Liver (tissue), 9 donors: ENCODE data around the gene DNAJC10. TPM values are rescaled to one million over a fixed set of nuclear protein-coding genes. Genes with fewer than 3 reads are reported as not detected.

Source experiments
- DNase-seq: peaks from one replicate; pipeline ENCODE4 v3.0.0-alpha.2; 2017; ENCODE audit warnings: low spot score
- H3K27ac ChIP-seq, 2 donors: one replicate each; pipeline ENCODE4 v1.7.0; 2013; ENCODE audit warnings: inconsistent platforms in 2 of 2, low read length in 2 of 2, control low read depth in 1 of 2, low read depth in 1 of 2, mild to moderate bottlenecking in 1 of 2
- H3K27me3 ChIP-seq, 4 donors: one replicate each; pipeline versions ENCODE4 v1.6.1 to v1.7.0; 2013; ENCODE audit warnings: low read length in 3 of 4, inconsistent platforms in 1 of 4, mild to moderate bottlenecking in 1 of 4, moderate library complexity in 1 of 4; ENCODE audit not compliant: control insufficient read depth in 4 of 4, insufficient read depth in 4 of 4
- H3K36me3 ChIP-seq, 4 donors: one replicate each; pipeline versions ENCODE4 v1.6.1 to v1.7.0; 2013; ENCODE audit warnings: low read length in 3 of 4, mild to moderate bottlenecking in 3 of 4, low read depth in 1 of 4, moderate library complexity in 1 of 4; ENCODE audit not compliant: control insufficient read depth in 4 of 4, insufficient read depth in 3 of 4
- H3K4me1 ChIP-seq, 4 donors: one replicate each; pipeline versions ENCODE4 v1.6.1 to v1.7.0; 2013; ENCODE audit warnings: low read length in 3 of 4, mild to moderate bottlenecking in 3 of 4, moderate library complexity in 1 of 4; ENCODE audit not compliant: control insufficient read depth in 4 of 4, insufficient read depth in 4 of 4
- H3K4me3 ChIP-seq, 3 donors: one replicate each; pipeline versions ENCODE4 v1.6.1 to v1.7.0; 2013; ENCODE audit warnings: low read length in 3 of 3, control low read depth in 1 of 3, low read depth in 1 of 3, mild to moderate bottlenecking in 1 of 3
- H3K9ac ChIP-seq, 2 donors: one replicate each; pipeline ENCODE4 v1.7.0; 2013; ENCODE audit warnings: low read length in 2 of 2, mild to moderate bottlenecking in 2 of 2, moderate library complexity in 2 of 2, control low read depth in 1 of 2, low read depth in 1 of 2
- H3K9me3 ChIP-seq, 4 donors: one replicate each; pipeline versions ENCODE4 v1.6.1 to v1.7.0; 2013; ENCODE audit warnings: low read length in 3 of 4; ENCODE audit not compliant: control insufficient read depth in 4 of 4
- EGR1 ChIP-seq, 2 donors: IDR thresholded peaks; 2 replicates each; pipeline ENCODE4 v1.6.1; 2016 to 2018; ENCODE audit warnings: antibody characterized with exemption in 2 of 2, low read depth in 2 of 2
- FOXA1 ChIP-seq: IDR thresholded peaks from 2 replicates; pipeline ENCODE4 v1.6.1; 2016; ENCODE audit warnings: antibody characterized with exemption
- FOXA2 ChIP-seq: IDR thresholded peaks from 2 replicates; pipeline ENCODE4 v1.6.1; 2016; ENCODE audit warnings: antibody characterized with exemption
- GABPA ChIP-seq, 2 donors: IDR thresholded peaks in 1 of 2; conservative IDR thresholded peaks in 1 of 2; 2 replicates each; pipeline ENCODE4 v1.6.1; 2016; ENCODE audit warnings: antibody characterized with exemption in 2 of 2, mild to moderate bottlenecking in 1 of 2, moderate library complexity in 1 of 2
- HNF4A ChIP-seq, 2 donors: conservative IDR thresholded peaks; 2 replicates each; pipeline ENCODE4 v1.6.1; 2016; ENCODE audit warnings: antibody characterized with exemption in 2 of 2, mild to moderate bottlenecking in 2 of 2
- HNF4G ChIP-seq: IDR thresholded peaks from 2 replicates; pipeline ENCODE4 v1.6.1; 2016; ENCODE audit warnings: antibody characterized with exemption
- JUND ChIP-seq, 2 donors: IDR thresholded peaks; 2 replicates each; pipeline ENCODE4 v1.6.1; 2016; ENCODE audit warnings: antibody characterized with exemption in 2 of 2
- NR2F2 ChIP-seq: IDR thresholded peaks from 2 replicates; pipeline ENCODE4 v1.6.1; 2016; ENCODE audit warnings: antibody characterized with exemption
- RAD21 ChIP-seq, 2 donors: IDR thresholded peaks; 2 replicates each; pipeline ENCODE4 v1.6.1; 2016; ENCODE audit warnings: antibody characterized with exemption in 2 of 2, mild to moderate bottlenecking in 2 of 2
- RXRA ChIP-seq, 2 donors: IDR thresholded peaks; 2 replicates each; pipeline ENCODE4 v1.6.1; 2017 to 2018; ENCODE audit warnings: antibody characterized with exemption in 2 of 2, mild to moderate bottlenecking in 1 of 2
- SP1 ChIP-seq: IDR thresholded peaks from 2 replicates; pipeline ENCODE4 v1.6.1; 2018; ENCODE audit warnings: antibody characterized with exemption, mild to moderate bottlenecking
- TAF1 ChIP-seq: conservative IDR thresholded peaks from 2 replicates; pipeline ENCODE4 v1.6.1; 2016; ENCODE audit warnings: antibody characterized with exemption, mild to moderate bottlenecking
- YY1 ChIP-seq: IDR thresholded peaks from 2 replicates; pipeline ENCODE4 v1.6.1; 2016; ENCODE audit warnings: antibody characterized with exemption, mild to moderate bottlenecking
- WGBS: extraction: QIAGEN DNeasy Blood & Tissue Kit; methylation state at CpG from one replicate; pipeline ENCODE4 v1.1.7; 2013; 5-methylcytosine and 5-hydroxymethylcytosine counted together
- polyA plus RNA-seq, 2 donors: library from polyadenylated mRNA; stranded (reverse) in 1 of 2; unstranded in 1 of 2; fragments of 200-250 nt in 1 of 2; fragments of >200 nt in 1 of 2; fragmentation: Nextera tagmentation in 1 of 2; extraction: Ambion mirVana in 1 of 2; gene quantifications; one replicate each; pipeline versions ENCODE4 v1.2.1 to v1.2.3, GENCODE V29; 2013 to 2015
- total RNA-seq, 2 donors: library from RNA; depleted of rRNA; stranded (reverse); fragments of >200 nt; gene quantifications; one replicate each; pipeline ENCODE4 v1.2.3, GENCODE V29; 2014
- TF ChIP-seq, protein P1 (sequence below): fragments of 150-350 bp; IDR thresholded peaks from 2 replicates; pipeline ENCODE4 v1.5.1; 2017; ENCODE audit warnings: improper control_type of control experiment, low read depth, low read length; ENCODE audit not compliant: missing input control
- TF ChIP-seq, protein P2 (sequence below): IDR thresholded peaks from 2 replicates; pipeline ENCODE4 v1.6.1; 2016; ENCODE audit warnings: antibody characterized with exemption, mild to moderate bottlenecking
- TF ChIP-seq, protein P3 (sequence below): IDR thresholded peaks from 2 replicates; pipeline ENCODE4 v1.6.1; 2016; ENCODE audit warnings: antibody characterized with exemption
- TF ChIP-seq, protein P4 (sequence below): IDR thresholded peaks from 2 replicates; pipeline ENCODE4 v1.6.1; 2016; ENCODE audit warnings: antibody characterized with exemption
- TF ChIP-seq, protein P5 (sequence below): IDR thresholded peaks from 2 replicates; pipeline ENCODE4 v1.6.1; 2016; ENCODE audit warnings: antibody characterized with exemption
- donor health status: healthy.
- donor health status: healthy.
- donor health status: healthy.
- donor health status: healthy.
- donor health status: healthy.

DNAJC10 gene
- total and polyA plus RNA-seq, 4 donors = 16.3 to 46.4 (median 21.2) TPM

DNA sequence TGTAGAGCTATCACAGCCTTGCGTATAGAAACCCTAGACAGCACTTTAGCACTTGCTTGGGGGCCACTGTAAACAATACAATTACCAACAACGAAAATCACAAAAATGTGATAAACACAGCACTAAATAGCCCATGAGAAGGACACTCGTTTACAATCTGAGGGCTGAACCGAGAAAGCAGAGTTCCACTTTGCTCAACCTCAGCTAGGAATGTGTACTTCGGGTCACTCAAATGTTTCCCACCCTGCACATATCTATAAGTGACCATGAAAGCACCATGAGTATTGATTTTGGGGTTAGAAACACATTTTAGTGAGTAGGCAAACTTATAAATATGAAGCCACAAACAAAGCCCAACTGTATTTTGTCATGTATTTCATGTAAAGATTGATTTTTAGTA, 88.1 kb downstream of the DNAJC10 start:
- no peaks in the 10 kb centered on the region for H3K4me1 ChIP-seq
- no peak for DNase-seq
- H3K36me3 ChIP-seq = no peaks in the 10 kb centered on the region
- TF ChIP-seq SP1 (no peak), YY1 (no peak), JUND (IDR thresholded peaks at IDR 0.05) (no peak), RAD21 (IDR thresholded peaks at IDR 0.05) (no peak), HNF4G (no peak), GABPA (IDR thresholded peaks at IDR 0.05 in 1 of 2, conservative IDR thresholded peaks at IDR 0.05 in 1 of 2) (no peak), RXRA (IDR thresholded peaks at IDR 0.05) (no peak), NR2F2 (no peak), EGR1 (IDR thresholded peaks at IDR 0.05; ENCODE audit: low read depth in 2 of 2) (no peak), HNF4A (conservative IDR thresholded peaks at IDR 0.05) (no peak), TAF1 (no peak), FOXA2 (no peak), FOXA1 (no peak)
- TF ChIP-seq, protein P1, sequence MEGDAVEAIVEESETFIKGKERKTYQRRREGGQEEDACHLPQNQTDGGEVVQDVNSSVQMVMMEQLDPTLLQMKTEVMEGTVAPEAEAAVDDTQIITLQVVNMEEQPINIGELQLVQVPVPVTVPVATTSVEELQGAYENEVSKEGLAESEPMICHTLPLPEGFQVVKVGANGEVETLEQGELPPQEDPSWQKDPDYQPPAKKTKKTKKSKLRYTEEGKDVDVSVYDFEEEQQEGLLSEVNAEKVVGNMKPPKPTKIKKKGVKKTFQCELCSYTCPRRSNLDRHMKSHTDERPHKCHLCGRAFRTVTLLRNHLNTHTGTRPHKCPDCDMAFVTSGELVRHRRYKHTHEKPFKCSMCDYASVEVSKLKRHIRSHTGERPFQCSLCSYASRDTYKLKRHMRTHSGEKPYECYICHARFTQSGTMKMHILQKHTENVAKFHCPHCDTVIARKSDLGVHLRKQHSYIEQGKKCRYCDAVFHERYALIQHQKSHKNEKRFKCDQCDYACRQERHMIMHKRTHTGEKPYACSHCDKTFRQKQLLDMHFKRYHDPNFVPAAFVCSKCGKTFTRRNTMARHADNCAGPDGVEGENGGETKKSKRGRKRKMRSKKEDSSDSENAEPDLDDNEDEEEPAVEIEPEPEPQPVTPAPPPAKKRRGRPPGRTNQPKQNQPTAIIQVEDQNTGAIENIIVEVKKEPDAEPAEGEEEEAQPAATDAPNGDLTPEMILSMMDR = no peak
- TF ChIP-seq, protein P2, sequence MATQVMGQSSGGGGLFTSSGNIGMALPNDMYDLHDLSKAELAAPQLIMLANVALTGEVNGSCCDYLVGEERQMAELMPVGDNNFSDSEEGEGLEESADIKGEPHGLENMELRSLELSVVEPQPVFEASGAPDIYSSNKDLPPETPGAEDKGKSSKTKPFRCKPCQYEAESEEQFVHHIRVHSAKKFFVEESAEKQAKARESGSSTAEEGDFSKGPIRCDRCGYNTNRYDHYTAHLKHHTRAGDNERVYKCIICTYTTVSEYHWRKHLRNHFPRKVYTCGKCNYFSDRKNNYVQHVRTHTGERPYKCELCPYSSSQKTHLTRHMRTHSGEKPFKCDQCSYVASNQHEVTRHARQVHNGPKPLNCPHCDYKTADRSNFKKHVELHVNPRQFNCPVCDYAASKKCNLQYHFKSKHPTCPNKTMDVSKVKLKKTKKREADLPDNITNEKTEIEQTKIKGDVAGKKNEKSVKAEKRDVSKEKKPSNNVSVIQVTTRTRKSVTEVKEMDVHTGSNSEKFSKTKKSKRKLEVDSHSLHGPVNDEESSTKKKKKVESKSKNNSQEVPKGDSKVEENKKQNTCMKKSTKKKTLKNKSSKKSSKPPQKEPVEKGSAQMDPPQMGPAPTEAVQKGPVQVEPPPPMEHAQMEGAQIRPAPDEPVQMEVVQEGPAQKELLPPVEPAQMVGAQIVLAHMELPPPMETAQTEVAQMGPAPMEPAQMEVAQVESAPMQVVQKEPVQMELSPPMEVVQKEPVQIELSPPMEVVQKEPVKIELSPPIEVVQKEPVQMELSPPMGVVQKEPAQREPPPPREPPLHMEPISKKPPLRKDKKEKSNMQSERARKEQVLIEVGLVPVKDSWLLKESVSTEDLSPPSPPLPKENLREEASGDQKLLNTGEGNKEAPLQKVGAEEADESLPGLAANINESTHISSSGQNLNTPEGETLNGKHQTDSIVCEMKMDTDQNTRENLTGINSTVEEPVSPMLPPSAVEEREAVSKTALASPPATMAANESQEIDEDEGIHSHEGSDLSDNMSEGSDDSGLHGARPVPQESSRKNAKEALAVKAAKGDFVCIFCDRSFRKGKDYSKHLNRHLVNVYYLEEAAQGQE = no peak
- TF ChIP-seq, protein P3, sequence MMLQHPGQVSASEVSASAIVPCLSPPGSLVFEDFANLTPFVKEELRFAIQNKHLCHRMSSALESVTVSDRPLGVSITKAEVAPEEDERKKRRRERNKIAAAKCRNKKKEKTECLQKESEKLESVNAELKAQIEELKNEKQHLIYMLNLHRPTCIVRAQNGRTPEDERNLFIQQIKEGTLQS = no peak
- TF ChIP-seq, protein P4, sequence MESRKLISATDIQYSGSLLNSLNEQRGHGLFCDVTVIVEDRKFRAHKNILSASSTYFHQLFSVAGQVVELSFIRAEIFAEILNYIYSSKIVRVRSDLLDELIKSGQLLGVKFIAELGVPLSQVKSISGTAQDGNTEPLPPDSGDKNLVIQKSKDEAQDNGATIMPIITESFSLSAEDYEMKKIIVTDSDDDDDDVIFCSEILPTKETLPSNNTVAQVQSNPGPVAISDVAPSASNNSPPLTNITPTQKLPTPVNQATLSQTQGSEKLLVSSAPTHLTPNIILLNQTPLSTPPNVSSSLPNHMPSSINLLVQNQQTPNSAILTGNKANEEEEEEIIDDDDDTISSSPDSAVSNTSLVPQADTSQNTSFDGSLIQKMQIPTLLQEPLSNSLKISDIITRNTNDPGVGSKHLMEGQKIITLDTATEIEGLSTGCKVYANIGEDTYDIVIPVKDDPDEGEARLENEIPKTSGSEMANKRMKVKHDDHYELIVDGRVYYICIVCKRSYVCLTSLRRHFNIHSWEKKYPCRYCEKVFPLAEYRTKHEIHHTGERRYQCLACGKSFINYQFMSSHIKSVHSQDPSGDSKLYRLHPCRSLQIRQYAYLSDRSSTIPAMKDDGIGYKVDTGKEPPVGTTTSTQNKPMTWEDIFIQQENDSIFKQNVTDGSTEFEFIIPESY = no peak
- H3K27me3 ChIP-seq = no peaks in the 10 kb centered on the region
- H3K27ac ChIP-seq = no peak overlapping the region
- no peak overlapping the region for H3K4me3 ChIP-seq
- 73% methylated on average over 5 of the region's 5 CpGs for WGBS
- no peaks in the 10 kb centered on the region for H3K9me3 ChIP-seq
- no peak overlapping the region for H3K9ac ChIP-seq

DNA sequence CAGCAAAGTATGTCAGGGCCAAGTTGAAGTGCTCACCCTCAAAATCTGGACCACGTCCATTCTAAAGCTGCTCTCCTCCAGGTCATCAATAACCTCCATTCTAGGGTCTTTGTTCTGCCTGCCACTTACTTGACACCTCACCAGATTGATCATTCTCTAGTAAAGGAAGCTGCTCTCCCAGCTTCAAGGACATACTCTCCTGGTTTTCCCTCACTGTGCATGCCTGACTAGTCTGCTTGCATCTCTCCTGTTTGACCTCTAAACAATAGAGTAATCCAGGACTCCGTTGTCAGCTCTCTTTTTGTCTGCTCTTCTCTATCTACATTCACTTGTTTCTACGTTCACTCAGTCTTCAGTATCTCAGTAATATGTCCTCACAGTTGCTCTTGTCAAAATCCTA, 91.3 kb downstream of the DNAJC10 start:
- Histone ChIP-seq H3K27me3 (no peaks in the 10 kb centered on the region), H3K27ac (no peak overlapping the region), H3K4me3 (no peak overlapping the region), H3K9ac (no peak overlapping the region), H3K9me3 (no peaks in the 10 kb centered on the region), H3K4me1 (no peaks in the 10 kb centered on the region), H3K36me3 (no peaks in the 10 kb centered on the region)
- 88% methylated on average over 3 of the region's 3 CpGs for WGBS
- TF ChIP-seq RXRA (IDR thresholded peaks at IDR 0.05) (no peak), EGR1 (IDR thresholded peaks at IDR 0.05; ENCODE audit: low read depth in 2 of 2) (no peak), NR2F2 (no peak), FOXA2 (no peak), FOXA1 (no peak), GABPA (IDR thresholded peaks at IDR 0.05 in 1 of 2, conservative IDR thresholded peaks at IDR 0.05 in 1 of 2) (no peak), YY1 (no peak), JUND (IDR thresholded peaks at IDR 0.05) (no peak), RAD21 (IDR thresholded peaks at IDR 0.05) (no peak), SP1 (no peak)
- TF ChIP-seq, protein P4 = no peak
- TF ChIP-seq, protein P5, sequence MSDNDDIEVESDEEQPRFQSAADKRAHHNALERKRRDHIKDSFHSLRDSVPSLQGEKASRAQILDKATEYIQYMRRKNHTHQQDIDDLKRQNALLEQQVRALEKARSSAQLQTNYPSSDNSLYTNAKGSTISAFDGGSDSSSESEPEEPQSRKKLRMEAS = no peak
- TF ChIP-seq, protein P3 = no peak
- TF ChIP-seq, protein P2 = no peak
- no peak for DNase-seq
